HG02759 (cell line): Measurements from ENCODE around the gene SENP1.
A peak's percentile ranks its signal among the peaks of the same experiment; 100 is the strongest.
"Not testable (repeated sequence)": the region's sequence is repeated elsewhere in the genome, so short reads cannot be mapped to it uniquely, and the experiment has no call there.

Source experiments
- ATAC-seq: cut with Tn5 transposase; IDR thresholded peaks from one replicate; pipeline ENCODE4 v1.9.1; 2021; ENCODE audit warnings: mild to moderate bottlenecking, moderate library complexity; ENCODE audit not compliant: unreplicated experiment

Gene SENP1

DNA sequence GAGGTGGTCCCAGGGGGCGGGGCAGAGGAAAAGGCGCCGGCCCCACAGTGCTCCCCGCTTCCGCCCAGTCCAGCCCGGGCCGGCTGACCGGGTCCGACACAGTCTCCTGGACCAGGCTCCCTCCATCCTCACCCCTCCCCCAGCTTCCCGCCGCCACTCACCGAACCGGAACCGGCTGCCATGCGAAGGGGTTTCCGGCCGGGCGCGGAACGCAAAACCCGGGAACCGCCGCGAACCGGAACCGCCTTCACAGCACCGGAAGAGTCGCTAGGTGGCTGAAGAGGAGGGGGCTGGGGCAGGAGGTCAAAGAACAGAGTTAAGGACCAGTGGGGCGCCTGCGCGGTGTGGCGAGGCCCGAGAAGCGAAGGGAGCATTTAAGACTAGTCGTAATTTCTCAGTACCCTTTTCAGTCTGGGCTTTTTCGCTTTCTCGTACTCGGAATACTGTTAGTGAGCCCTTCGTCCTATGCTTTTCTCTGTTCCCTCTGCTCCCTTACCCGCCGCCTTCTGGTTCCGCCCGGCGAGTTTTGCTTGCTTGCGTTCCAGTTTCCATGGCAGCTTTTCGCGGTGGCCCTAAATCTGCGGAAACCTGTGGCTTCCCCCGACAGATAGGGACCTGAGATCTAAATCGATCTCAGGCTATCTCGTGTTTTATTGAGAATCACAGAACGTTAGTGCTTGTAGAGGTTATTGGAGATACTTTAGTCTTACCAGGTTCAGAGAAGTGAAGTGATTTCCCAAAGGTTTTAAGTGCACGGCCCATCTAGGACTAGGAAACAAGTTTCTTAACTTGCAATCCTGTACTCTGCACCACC lies at the start of gene SENP1:
TSS of gene SENP1 (minus strand) at position 213 of the 814 bp plus-strand sequence. CDS start 4,607 bp downstream, outside the sequence.
- ATAC-seq, result peak; percentile 80

DNA sequence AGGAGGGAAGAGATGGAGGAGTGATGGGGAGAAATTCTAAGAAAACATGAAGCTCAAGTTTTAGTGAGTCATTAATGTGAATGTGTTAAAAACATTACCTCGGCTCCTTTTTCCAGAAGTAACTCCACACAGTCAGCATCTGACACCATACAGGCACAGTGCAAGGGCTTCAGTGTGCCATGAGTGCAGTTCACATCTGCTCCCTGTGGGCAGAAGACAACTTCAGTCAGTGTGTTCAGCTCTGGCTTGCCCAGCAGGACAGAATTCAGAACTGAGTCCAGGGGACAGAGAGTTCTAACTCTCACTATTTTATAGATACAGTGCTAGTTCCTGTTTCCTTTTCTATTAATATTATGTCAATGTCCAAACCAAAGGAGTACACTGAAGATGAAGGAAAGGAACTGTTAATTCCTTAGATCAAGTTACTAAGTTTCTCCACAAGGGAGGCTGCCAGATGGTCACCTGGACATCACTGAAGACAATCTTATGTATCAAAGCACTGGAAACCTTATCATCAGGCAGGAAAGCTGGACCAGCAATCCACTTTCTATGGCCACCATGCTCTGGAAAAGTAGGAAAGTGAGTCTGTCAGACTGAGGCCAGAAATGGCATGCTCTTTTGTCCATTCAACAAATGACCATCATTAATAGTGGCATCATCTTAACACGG lies 45.4 kb upstream of the SENP1 start:
- no peak for ATAC-seq

DNA sequence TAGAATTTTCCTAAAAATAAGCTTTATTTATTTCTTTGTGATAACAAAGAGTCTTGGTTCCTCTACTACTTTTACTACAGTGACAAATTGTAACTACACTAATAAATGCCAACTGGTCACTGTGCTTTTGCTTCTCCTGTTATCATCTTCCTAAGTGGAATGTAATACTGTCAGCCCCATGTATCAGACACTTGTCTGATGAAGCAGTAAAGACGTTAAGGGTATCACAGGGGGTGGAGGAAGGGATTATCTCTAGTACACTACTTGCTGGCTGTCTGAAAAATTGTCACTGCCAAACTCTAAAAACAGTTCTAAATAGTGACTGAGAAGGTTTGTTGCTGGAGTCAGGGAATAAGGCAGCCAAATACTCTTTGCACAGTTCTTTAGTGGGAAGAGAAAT lies 40.1 kb upstream of the SENP1 start:
- no peak for ATAC-seq

DNA sequence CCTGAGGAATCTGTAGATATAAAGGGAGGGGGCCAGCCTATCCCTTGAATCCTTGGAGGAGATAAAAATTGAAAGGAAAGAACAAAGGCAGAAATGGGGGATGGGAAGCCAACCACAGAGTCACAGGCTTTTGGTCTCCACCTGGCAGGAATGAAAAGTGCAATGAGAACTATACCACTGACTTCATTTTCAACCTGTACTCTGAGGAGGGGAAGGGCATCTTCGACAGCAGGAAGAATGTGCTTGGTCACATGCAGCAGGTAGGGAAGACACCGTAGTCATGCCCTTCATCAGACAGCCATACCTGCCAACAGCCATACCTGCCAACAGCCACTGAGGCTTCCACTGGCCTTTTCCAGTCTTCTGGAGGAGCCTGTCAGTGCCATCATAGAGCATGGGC lies 38.0 kb upstream of the SENP1 start:
- ATAC-seq, result no peak

DNA sequence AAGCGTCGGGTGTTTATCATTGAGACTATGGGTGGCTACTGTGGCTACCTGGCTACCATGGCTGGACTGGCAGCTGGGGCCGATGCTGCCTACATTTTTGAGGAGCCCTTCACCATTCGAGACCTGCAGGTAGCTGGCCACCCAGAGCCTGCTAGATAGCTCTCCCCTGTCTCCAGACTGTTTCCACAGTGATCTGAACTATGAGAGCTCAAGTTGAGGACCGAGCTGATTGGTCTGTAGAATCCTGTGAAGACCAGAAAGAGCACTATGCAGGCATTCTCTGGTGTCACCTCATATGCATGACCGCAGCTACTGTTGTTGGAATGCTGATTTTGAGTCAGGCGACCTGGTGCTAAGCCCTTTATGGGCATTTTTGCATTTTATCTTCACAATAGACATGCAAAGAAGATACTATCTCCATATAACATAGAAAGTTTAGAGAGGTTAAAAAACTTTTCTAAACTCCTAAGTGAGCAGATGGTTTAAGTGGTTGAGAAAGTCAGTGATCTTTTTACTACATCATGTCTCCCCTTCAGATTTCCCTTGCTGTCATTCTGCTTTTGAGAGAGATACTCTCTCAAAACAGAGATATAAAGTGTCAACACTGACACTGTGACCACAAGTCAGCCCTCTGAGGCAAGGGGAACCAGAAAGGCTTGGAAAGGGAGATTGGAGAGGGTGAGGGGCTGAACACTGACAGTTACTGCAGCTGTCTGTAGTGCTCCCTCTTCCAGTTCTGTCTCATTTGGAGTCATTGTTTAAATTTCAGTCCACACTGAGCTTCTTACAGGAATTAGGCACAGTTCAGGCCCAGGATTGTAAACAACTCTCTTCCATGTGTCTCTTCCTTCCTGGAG lies 37.2 kb upstream of the SENP1 start:
- ATAC-seq, result no peak

DNA sequence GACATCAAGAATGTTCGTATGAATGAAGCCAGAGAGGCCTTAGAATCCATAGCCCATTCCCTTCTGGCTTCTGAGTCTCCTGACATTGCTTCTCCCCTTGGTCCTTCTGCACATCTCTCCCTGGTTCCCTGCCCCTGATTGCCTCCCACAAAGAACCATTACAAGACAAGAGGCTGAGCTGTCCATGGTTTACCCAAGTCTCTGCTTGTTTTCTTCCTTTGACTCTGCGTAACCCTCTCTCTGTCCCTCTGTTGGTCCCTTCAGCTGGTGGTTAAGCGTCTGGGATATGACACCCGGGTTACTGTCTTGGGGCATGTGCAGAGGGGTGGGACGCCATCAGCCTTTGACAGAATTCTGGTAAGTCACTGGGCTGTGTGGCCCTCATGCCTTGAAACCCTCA lies 29.1 kb upstream of the SENP1 start:
- no peak for ATAC-seq

DNA sequence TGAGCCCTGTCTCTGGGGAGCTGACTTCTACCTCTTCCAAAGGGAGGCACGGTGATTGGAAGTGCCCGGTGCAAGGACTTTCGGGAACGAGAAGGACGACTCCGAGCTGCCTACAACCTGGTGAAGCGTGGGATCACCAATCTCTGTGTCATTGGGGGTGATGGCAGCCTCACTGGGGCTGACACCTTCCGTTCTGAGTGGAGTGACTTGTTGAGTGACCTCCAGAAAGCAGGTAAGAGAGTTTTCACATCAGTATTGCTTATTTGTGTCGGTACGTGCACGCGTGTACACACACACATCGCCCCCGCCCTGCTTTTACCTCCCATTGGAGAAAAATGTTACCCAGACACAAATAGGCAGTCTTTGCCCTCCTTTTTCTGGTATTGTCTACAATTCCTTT lies 26.9 kb upstream of the SENP1 start:
- ATAC-seq, result no peak

DNA sequence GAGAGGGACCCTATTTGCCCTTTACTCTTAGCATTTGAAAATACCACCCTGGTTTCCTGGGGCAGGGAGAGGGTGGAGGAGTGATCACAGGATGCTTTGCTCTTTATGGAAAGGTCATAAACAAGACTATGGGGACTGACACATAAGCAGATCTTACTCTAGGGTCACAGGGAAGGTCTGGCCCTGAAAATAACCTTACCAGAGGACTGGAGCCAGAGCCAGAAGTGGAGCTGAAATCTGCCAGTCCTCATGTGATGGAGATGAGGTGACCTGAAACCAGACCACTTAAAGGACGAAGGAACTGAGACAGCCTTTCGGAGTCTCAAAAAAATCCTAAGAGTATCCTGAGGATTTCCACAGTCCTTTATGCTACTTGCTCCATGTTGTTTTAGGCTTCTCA lies 25.6 kb upstream of the SENP1 start:
- no peak for ATAC-seq

DNA sequence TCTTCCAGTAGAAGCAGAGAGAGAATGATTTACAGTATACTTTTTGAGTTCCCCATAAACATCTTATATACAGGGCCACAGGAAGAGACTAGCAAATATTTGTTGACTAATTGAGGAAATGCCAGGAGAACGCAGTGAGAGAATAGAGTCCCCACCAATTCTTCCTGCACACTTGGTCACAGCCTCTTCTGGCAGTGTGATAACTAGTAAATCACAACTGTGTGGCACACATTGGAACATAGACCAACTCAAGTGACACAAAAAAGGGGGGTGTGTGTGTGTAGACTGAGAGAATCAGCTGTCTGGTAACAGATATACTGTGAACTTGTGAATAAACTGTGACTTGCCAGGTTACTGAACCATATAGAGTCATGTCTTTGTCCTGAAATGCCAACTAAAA lies 23.5 kb upstream of the SENP1 start:
- no peak for ATAC-seq

DNA sequence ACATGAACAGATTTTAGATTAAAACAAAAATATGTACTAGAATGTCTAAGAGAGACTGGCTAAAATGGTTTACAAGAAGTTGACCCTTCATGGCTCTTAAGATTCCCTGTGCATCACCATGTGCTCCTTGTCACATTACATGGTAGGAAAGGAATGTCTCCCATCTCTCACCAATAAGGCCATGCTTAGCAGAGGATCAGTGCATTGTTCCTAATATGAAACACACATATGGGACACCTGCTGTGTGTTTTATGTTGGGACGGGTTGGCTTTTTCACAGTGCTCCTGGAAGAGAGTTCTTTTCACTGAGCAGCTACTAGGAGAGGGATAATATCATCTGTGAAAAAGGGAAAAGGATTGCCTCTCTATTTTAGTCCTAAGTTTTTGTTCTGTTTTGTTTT lies 22.9 kb upstream of the SENP1 start:
- no peak for ATAC-seq

DNA sequence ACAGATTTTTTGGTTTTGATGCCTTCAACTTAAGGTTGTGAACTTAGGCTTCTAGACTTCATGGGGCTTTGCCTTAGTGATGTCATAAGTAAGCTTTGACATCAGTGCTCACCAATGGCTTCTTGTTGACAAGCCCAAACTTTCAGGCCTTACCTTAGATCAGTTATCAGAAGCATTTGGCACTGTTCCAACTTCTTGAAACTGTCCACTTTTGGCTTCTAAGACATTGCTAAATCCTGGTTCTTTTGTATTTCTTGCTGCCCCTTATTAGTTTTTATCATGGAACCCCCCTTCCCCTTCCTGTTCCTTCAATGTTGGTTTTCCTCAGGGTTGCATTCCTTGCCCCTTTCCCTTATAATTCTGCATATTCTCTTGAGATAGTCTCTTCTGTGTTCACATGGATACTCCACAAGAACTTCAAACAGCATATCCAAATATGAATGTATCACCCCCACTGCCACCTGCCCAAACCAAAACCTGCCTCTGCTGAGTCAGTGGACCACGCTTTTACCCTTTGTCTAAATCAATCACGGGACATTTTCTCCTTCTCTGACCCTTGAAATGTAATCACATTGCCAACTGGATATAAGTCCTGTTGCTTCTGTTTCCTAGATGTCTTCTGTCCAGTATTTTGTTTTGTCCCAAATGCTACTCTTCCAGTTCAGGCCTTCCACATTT lies 21.2 kb upstream of the SENP1 start:
- ATAC-seq, result no peak

DNA sequence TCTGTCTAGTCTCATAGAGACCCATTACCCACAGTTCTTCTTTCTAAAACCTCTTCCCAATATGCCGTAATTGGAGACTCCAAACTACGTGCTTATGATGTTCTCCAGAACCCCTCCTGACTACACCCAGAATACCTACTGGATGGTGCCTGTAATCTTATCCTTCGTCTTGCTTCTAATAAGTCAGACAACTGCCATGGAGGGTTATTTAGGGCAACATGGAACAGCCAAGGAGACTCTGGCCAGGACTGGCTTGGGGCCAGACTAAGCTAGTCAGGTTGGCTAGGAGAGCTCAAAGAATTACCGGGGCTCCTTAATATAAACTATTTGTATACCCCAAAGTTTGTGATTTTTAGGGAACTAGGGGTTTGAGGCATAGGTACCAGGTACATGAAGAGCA lies 20.1 kb upstream of the SENP1 start:
- no peak for ATAC-seq

DNA sequence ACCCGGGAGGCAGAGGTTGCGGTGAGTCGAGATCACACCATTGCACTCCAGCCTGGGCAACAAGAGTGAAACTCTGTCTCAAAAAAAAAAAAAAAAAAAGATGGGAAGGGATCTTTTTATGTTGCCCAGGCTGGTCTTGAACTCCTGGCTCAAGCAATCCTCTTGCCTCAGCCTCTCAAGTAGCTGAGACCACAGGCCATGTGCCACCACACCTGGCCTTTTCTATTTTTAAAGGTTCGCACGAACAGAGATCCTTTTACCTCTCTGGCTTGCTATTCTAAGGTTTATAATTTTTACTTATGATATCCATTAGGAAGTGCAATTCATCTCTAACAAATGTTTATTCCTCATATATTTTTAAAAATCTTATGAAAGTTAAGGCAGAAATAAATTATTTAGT lies 19.7 kb upstream of the SENP1 start:
- ATAC-seq, result not testable (repeated sequence)

DNA sequence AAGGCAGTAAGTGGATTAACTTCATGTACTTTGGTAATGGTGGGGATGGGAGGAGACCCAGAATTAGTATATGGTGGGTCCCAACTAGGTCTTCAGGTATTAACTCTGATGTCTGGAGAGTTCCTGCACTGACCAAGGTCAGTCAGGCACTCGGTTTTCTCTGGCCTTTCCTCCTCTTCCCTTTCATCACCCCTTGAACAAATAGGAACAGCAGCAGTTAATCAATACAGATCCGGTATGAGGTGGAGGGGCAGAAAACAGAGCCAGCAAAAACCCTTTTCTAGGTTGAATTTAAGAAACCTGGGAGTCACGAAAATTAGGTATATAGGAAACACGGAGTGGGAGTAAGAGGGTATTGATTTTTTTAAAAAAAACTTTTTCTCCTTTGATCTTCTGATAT lies 17.3 kb upstream of the SENP1 start:
- ATAC-seq, result no peak

DNA sequence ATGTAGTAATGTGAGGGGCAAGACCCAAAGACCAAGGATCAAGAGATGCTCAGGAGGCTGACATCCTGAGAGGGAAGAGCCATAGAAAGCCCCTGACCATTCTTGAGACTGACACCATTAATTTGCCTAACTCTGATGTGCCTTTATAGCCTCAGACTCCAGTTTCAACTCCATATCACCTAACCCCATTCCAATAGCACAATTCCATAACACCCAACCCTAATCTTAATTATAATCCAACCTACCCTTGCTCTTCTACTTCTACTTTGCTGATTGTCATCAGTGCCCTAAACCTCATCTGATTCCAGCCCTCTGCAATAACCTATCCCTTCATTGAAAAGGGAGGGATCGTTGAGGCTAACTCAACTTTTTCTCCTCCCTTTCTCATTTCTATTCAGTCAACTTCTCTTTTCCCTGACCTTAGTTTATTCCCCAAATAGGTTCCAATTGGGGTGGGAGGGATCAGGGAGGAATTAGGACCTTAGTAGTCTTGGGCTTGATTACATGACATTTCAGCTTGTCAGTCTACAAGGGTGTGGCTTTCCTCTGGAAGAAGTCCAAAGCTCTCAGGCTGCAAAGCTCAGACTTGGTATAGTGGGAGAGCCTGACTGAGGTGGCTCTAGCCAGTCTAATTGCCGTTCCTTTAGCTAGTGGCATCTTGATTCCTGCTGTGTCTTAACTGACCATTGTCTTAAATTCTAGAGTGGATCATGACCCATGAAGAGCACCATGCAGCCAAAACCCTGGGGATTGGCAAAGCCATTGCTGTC lies 16.4 kb upstream of the SENP1 start:
- no peak for ATAC-seq

DNA sequence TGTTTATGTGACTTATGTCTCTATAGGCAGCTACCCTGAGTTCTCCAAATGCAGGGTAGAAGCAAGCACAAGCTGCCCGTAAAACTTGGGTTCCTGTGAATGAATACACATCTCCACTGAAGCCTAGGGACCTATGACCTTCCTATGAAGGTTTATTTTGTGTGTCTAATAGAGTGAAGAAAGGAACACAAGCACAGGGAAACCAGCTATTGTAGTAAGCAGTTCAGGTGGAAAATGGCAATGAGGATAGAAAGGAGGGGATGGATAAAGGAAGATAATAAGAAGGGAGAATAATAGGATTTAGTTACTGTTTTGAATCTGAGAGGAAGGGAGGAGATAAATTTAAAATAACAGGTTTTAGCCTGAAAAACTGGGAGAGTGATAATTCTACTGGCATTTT lies 15.6 kb upstream of the SENP1 start:
- ATAC-seq, result no peak

DNA sequence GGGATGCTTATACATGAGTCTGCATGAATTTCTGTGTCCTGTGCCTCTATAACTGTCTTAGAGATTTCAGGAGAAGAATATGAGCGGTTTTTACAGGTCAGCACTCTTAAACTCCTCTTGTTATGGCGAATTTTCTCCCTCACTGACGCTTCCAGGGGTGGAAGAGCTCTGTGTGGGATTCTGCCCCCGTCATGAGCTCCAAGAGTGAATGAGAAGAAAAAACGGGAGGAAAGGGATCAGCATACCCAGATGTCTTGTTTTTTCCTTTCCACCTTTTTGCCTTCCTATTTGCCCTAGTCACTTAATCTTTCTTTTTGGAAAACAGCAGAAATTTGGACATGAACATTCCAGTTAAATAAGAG lies 13.9 kb upstream of the SENP1 start:
- peak; percentile 4 for ATAC-seq

DNA sequence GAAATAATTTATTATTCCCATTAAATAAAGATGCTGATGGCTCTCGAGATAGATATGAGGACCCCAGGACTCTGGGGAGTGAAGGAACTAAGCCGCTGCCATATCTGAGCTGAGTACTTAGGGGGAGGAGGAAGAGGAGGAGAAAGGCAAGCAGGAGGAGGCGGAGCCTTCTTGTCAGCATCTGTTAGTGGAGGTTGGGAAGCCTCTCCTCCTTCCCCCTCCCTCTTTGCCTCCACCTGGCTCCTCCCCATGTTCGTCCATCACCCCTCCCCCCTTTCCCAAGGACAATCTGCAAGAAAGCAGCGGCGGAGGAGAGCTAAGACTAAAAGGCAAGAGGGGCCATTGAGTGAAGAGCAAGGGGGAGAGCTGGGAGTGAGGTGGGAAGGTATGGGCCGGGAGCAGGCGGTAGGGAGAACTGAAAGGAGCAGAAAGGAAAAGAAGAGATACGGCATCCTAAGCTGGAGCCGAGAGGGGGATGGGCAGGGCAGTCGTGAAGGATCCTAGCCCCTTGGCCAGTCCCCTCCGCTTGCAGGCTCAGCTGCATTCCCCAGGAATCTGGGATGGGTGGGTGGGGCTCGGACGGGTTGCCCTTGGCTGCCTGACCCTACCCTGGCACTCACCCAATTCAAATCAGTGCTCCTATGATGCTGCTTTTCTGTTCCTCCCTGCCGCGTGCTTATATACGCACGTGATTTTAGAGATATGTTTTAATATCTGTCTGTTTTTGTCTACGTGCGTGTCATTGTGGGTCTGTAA lies 13.4 kb upstream of the SENP1 start, which contains the start of gene PFKM:
TSS of gene PFKM (plus strand) at position 287 of the 756 bp plus-strand sequence. CDS start 3,411 bp downstream, outside the sequence.
- peak; percentile 99 for ATAC-seq

DNA sequence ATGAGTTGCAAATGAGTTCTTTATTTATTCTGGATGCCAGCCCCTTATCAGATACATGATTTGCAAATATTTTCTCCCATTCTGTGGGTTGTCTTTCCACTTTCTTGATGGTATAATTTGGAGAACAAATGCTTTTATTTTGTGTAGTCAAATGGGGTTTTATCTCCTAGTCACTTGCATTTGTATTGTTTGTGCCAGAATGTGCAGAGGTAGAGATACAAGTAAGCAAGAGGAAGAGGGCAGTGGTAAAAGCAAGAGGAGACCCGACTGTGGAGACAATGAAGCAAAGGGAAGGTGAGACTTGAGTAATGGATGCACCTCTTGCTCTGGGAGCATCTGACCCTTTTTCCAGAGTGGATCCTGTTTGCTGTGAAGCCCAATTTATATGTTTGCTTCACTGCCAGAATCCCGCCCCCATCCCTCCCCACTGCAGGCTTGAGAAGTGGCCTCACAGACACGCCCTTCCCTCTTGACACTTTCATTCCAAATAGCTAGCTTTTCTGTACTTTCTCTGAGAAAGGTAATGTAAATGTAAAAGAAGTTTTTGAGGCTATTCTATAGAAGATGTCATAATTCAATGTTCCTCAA lies 12.5 kb upstream of the SENP1 start:
- ATAC-seq, result no peak
